B cell (primary cell): ENCODE measurements around the gene RASSF1. TPM values are rescaled to one million over a fixed set of nuclear protein-coding genes. Genes with fewer than 3 reads are reported as not detected.

Source experiments
- ATAC-seq: fragments of 200-7000 bp; cut with Tn5 transposase; one replicate; pipeline ENCODE4 v1.10.0; 2021; ENCODE audit warnings: low read depth, mild to moderate bottlenecking, moderate number of reproducible peaks, moderate library complexity
- CTCF ChIA-PET: fragments of 350-600 bp; sonication (Branson Sonifier 250); formaldehyde crosslinking; loops from one replicate; lab custom pipeline; 2021; ENCODE audit warnings: antibody characterized with exemption, inconsistent platforms; lab: Charles Lee
- POLR2A ChIA-PET: fragments of 350-600 bp; sonication (Branson Sonifier 250); formaldehyde crosslinking; loops from one replicate; lab custom pipeline; 2021; ENCODE audit warnings: antibody characterized with exemption; lab: Charles Lee
- DNase-seq: peaks from one replicate; pipeline ENCODE4 v3.0.0; 2013
- H2AFZ ChIP-seq: 2 replicates; pipeline ENCODE4 v1.6.1; 2012; ENCODE audit warnings: mild to moderate bottlenecking, low read depth, low read length; ENCODE audit not compliant: insufficient read depth, poor library complexity, severe bottlenecking
- H3K27ac ChIP-seq, 2 donors: 1 replicate in 1 of 2; 2 replicates in 1 of 2; pipeline ENCODE4 v1.5.1; 2012 to 2013; ENCODE audit warnings: low read length in 2 of 2, mild to moderate bottlenecking in 2 of 2, moderate library complexity in 1 of 2
- H3K27me3 ChIP-seq, 4 experiments: fragments of 200-600 bp in 1 of 4; sonication (generic) in 1 of 4; replicated peaks in 1 of 4; 1 replicate in 2 of 4; 2 replicates in 2 of 4; pipeline versions ENCODE4 v1.6.1 to v1.7.0; 2013 to 2016; ENCODE audit warnings: low read length in 3 of 4, mild to moderate bottlenecking in 2 of 4, mixed read lengths in 1 of 4, moderate library complexity in 1 of 4; ENCODE audit not compliant: insufficient read depth in 4 of 4, control insufficient read depth in 3 of 4; ENCODE audit errors: control extremely low read depth in 1 of 4
- H3K36me3 ChIP-seq, 2 experiments: replicated peaks in 1 of 2; 1 replicate in 1 of 2; 2 replicates in 1 of 2; pipeline versions ENCODE4 v1.6.1 to v1.7.1; 2013; ENCODE audit warnings: low read length in 1 of 2; ENCODE audit not compliant: insufficient read depth in 2 of 2, control insufficient read depth in 1 of 2; ENCODE audit errors: control extremely low read depth in 1 of 2, extremely low read depth in 1 of 2
- H3K4me1 ChIP-seq, 2 donors: fragments of 200-600 bp in 1 of 2; sonication (generic) in 1 of 2; 1 replicate in 1 of 2; 2 replicates in 1 of 2; pipeline versions ENCODE4 v1.5.1 to v1.6.1; 2013 to 2017; ENCODE audit warnings: low read length in 2 of 2; ENCODE audit not compliant: control insufficient read depth in 2 of 2, insufficient read depth in 2 of 2
- H3K4me2 ChIP-seq: replicated peaks from 2 replicates; pipeline ENCODE3; 2012; ENCODE audit warnings: mild to moderate bottlenecking, low read depth, low read length; ENCODE audit not compliant: poor library complexity, severe bottlenecking
- H3K4me3 ChIP-seq, 5 experiments: fragments of 200-600 bp in 1 of 5; sonication (generic) in 1 of 5; 1 replicate in 3 of 5; 2 replicates in 2 of 5; pipeline versions ENCODE4 v1.5.1 to v1.7.0; 2011 to 2016; ENCODE audit warnings: low read length in 4 of 5, mild to moderate bottlenecking in 4 of 5, low read depth in 2 of 5, control low read depth in 1 of 5, moderate library complexity in 1 of 5; ENCODE audit not compliant: insufficient read depth in 1 of 5; ENCODE audit errors: control extremely low read depth in 1 of 5, extremely low read depth in 1 of 5
- H3K79me2 ChIP-seq: fragments of 200-600 bp; sonication (generic); one replicate; pipeline ENCODE4 v1.6.0; 2016; ENCODE audit warnings: low read length; ENCODE audit not compliant: control insufficient read depth, insufficient read depth
- H3K9ac ChIP-seq: fragments of 200-600 bp; sonication (generic); 2 replicates; pipeline ENCODE4 v1.6.1; 2017; ENCODE audit warnings: mild to moderate bottlenecking, low read length, moderate library complexity
- H3K9me3 ChIP-seq, 3 donors: one replicate each; pipeline versions ENCODE4 v1.6.1 to v1.7.1; 2013; ENCODE audit warnings: low read length in 2 of 3; ENCODE audit not compliant: control insufficient read depth in 2 of 3, insufficient read depth in 1 of 3; ENCODE audit errors: control extremely low read depth in 1 of 3
- H4K20me1 ChIP-seq: 2 replicates; pipeline ENCODE4 v1.6.0; 2012; ENCODE audit warnings: mild to moderate bottlenecking, low read length; ENCODE audit not compliant: insufficient read depth, control insufficient read depth, poor library complexity, severe bottlenecking
- H3K27ac Mint-ChIP-seq: one replicate; pipeline ENCODE4 v1.8.0; 2021; ENCODE audit warnings: mixed read lengths
- H3K27me3 Mint-ChIP-seq: one replicate; pipeline ENCODE4 v1.8.0; 2021; ENCODE audit warnings: mixed read lengths
- H3K4me1 Mint-ChIP-seq: one replicate; pipeline ENCODE4 v1.8.0; 2021; ENCODE audit warnings: mixed read lengths
- H3K4me3 Mint-ChIP-seq: one replicate; pipeline ENCODE4 v1.8.0; 2021; ENCODE audit warnings: mixed read lengths
- H3K9me3 Mint-ChIP-seq: one replicate; pipeline ENCODE4 v1.8.0; 2022; ENCODE audit warnings: mixed read lengths; ENCODE audit not compliant: insufficient read depth
- EZH2 ChIP-seq: IDR thresholded peaks from 2 replicates; pipeline ENCODE4 v1.6.1; 2012; ENCODE audit warnings: borderline replicate concordance, low read depth, mild to moderate bottlenecking, moderate library complexity, low read length; ENCODE audit not compliant: insufficient read depth, poor library complexity, severe bottlenecking
- WGBS: methylation state at CpG from one replicate; pipeline ENCODE4 v1.1.5; 2013; ENCODE audit warnings: missing lambda C conversion rate; ENCODE audit not compliant: insufficient coverage; 5-methylcytosine and 5-hydroxymethylcytosine counted together
- intact Hi-C: fragments of 100-400 bp; cut with micrococcal nuclease; formaldehyde crosslinking; loops from one replicate; pipeline ENCODE4 v1.10.0; 2022
- polyA plus RNA-seq: library from polyadenylated mRNA; depleted of rRNA; stranded (reverse); fragments of >200 nt; gene quantifications from 2 replicates; pipeline ENCODE4 v1.2.3, GENCODE V29; 2012
- total RNA-seq, 2 donors: library from RNA; stranded (reverse); fragments of 120-200 nt in 1 of 2; gene quantifications; 1 replicate in 1 of 2; 2 replicates in 1 of 2; pipeline versions ENCODE4 v1.2.3 to v1.2.4, GENCODE V29; 2013 to 2022
- TF ChIP-seq, protein P1 (sequence below): fragments of 200-600 bp; IDR thresholded peaks from one replicate; pipeline ENCODE4 v1.8.0; 2022; ENCODE audit warnings: antibody characterized with exemption, mild to moderate bottlenecking

The RASSF1 gene
- total and polyA plus RNA-seq, 2 donors (not counting 1 experiment from before 2014, with no cell fraction given) = 121 to 223 TPM

DNA sequence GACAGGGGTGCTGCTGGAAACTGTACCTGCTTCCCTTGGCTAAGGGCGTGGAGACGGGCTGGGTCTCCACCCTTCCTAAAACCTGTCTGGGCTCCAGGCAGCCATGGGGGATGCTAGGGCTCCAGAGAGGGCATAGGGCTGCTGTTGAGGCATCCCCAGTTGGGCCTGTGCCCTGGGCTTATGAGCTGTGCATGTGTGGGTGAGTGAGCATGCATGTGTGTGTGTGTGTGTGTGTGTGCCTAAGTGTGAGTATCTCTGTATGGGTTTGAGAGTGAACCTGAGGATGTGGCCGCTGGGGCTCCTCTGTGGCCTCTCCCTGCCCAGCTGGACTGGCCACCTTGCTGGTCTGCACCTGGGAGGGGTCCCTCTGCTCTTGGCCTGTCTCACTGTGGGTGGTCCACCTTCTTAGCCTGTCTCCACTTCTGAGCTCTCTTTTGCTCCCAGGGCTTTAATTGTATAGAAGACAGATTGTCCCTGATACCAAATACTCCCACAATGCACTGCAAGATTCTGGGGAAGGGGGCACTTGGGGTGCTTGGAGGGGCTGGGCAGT lies 30.6 kb upstream of the RASSF1 start:
- Histone ChIP-seq H3K9me3 (no peaks in the 10 kb centered on the region), H4K20me1 (no peaks in the 10 kb centered on the region), H3K4me1 (peaks cover 2 to 4% of the 10 kb centered on the region in 2 donors), H3K36me3 (no peaks in the 10 kb centered on the region), H3K4me3 (no peak overlapping the region), H3K79me2 (no peaks in the 10 kb centered on the region), H3K9ac (no peak overlapping the region), H3K4me2 (no peak overlapping the region), H2AFZ (no peak overlapping the region), H3K27ac (no peak overlapping the region), H3K27me3 (no peaks in the 10 kb centered on the region)
- Mint-ChIP-seq H3K27me3 (peaks cover 12% of the 10 kb centered on the region), H3K9me3 (no peaks in the 10 kb centered on the region), H3K4me1 (peaks cover 3% of the 10 kb centered on the region), H3K27ac (no peak overlapping the region), H3K4me3 (no peak overlapping the region)
- no peak for TF ChIP-seq EZH2
- TF ChIP-seq, protein P1, sequence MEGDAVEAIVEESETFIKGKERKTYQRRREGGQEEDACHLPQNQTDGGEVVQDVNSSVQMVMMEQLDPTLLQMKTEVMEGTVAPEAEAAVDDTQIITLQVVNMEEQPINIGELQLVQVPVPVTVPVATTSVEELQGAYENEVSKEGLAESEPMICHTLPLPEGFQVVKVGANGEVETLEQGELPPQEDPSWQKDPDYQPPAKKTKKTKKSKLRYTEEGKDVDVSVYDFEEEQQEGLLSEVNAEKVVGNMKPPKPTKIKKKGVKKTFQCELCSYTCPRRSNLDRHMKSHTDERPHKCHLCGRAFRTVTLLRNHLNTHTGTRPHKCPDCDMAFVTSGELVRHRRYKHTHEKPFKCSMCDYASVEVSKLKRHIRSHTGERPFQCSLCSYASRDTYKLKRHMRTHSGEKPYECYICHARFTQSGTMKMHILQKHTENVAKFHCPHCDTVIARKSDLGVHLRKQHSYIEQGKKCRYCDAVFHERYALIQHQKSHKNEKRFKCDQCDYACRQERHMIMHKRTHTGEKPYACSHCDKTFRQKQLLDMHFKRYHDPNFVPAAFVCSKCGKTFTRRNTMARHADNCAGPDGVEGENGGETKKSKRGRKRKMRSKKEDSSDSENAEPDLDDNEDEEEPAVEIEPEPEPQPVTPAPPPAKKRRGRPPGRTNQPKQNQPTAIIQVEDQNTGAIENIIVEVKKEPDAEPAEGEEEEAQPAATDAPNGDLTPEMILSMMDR = no peak
- DNase-seq (no peak), ATAC-seq (no peak)
- intact Hi-C loops = no loop called here
- ChIA-PET POLR2A (interaction anchor here (0.7 kb wide), 1 partner anchor 351 kb away, joined by 4 read pairs; no protein-coding TSS in a partner anchor), CTCF (no interaction called here)
- WGBS = 88% methylated on average over 3 of the region's 3 CpGs

DNA sequence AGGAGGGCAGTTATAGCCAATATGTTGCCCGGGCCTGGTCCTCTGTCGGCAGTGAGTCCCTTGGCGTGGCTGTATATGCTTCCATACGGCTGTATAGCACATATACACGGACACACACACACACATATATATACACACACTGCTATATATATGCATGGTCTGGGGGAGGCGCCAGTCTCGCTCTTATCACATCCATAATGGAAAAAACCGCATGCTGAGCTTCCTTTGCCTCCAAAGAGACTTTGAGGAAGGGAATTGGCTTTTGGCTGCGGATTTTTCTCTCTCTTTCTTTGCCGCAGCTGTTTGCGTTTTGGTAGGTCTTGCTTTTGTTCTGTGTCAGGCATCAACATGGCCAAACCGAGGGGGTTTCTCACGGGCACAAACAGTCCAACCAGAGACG lies 30.0 kb upstream of the RASSF1 start:
- 83% methylated on average over 9 of the region's 14 CpGs for WGBS
- Histone ChIP-seq H3K4me3 (no peak overlapping the region), H3K79me2 (no peaks in the 10 kb centered on the region), H3K9me3 (no peaks in the 10 kb centered on the region), H4K20me1 (no peaks in the 10 kb centered on the region), H3K27me3 (peaks cover 0 to 3% (median 0%) of the 10 kb centered on the region in 4 experiments), H3K36me3 (no peaks in the 10 kb centered on the region), H2AFZ (no peak overlapping the region), H3K9ac (no peak overlapping the region), H3K27ac (no peak overlapping the region), H3K4me2 (no peak overlapping the region), H3K4me1 (peaks cover 8 to 10% of the 10 kb centered on the region in 2 donors)
- POLR2A ChIA-PET = interaction anchor here (0.7 kb wide), 1 partner anchor 351 kb away, joined by 4 read pairs; no protein-coding TSS in a partner anchor
- ATAC-seq (no peak), DNase-seq (no peak)
- no peaks in the 10 kb centered on the region for H3K9me3 Mint-ChIP-seq
- H3K4me1 Mint-ChIP-seq = peaks cover 9% of the 10 kb centered on the region
- H3K27ac Mint-ChIP-seq = no peak overlapping the region
- intact Hi-C loops = no loop called here
- peaks cover 12% of the 10 kb centered on the region for H3K27me3 Mint-ChIP-seq
- CTCF ChIA-PET = no interaction called here
- no peak for TF ChIP-seq EZH2
- TF ChIP-seq, protein P1 = no peak
- no peak overlapping the region for H3K4me3 Mint-ChIP-seq
